ENCODE data around the gene KCNH1. TPM values are rescaled to one million over a fixed set of nuclear protein-coding genes. Genes with fewer than 3 reads are reported as not detected.
"Not testable (repeated sequence)": the region's sequence is repeated elsewhere in the genome, so short reads cannot be mapped to it uniquely, and the experiment has no call there.

Gene KCNH1
- total RNA-seq, 2 experiments from 2014 or later = not detected

GRCh38 chr1:210684466-210685294 is 449.3 kb downstream of the KCNH1 start:
- H3K36me3 Mint-ChIP-seq = no peaks in the 10 kb centered on the region
- intact Hi-C loops (cut with micrococcal nuclease) = loop anchor here (10.0 kb wide), 1 partner anchor 280 kb away; no protein-coding TSS in a partner anchor
- peak; percentile 14 for DNase-seq
- H3K27me3 Mint-ChIP-seq = no peaks in the 10 kb centered on the region
- no peaks in the 10 kb centered on the region for H3K4me1 Mint-ChIP-seq (ENCODE audit: low read depth)
- no peak overlapping the region for H3K27ac Mint-ChIP-seq
- CTCF ChIA-PET = interaction anchor here (0.8 kb wide), 1 partner anchor 450 kb away, joined by 3 read pairs; no protein-coding TSS in a partner anchor
- H3K4me3 Mint-ChIP-seq = no peak overlapping the region
- no peaks in the 10 kb centered on the region for H3K9me3 Mint-ChIP-seq
- POLR2A ChIA-PET = no interaction called here

GRCh38 chr1:210683403-210684047 is 450.4 kb downstream of the KCNH1 start:
- intact Hi-C loops (cut with micrococcal nuclease) = loop anchor here (10.0 kb wide), 1 partner anchor 279 kb away; no protein-coding TSS in a partner anchor
- CTCF ChIA-PET = no interaction called here
- POLR2A ChIA-PET = no interaction called here

GRCh38 chr1:210681158-210681557 is 452.8 kb downstream of the KCNH1 start:
- no peaks in the 10 kb centered on the region for H3K9me3 Mint-ChIP-seq
- H3K27ac Mint-ChIP-seq = no peak overlapping the region
- ChIA-PET CTCF (no interaction called here), POLR2A (no interaction called here)
- H3K4me3 Mint-ChIP-seq = no peak overlapping the region
- no peaks in the 10 kb centered on the region for H3K4me1 Mint-ChIP-seq (ENCODE audit: low read depth)
- intact Hi-C loops (cut with micrococcal nuclease) = loop anchor here (10.0 kb wide), 1 partner anchor 276 kb away; no protein-coding TSS in a partner anchor
- no peaks in the 10 kb centered on the region for H3K27me3 Mint-ChIP-seq
- H3K36me3 Mint-ChIP-seq = no peaks in the 10 kb centered on the region
- DNase-seq = no peak

More at GRCh38 chr1:210683403-210684047, 450.4 kb downstream of the KCNH1 start:
- Mint-ChIP-seq H3K27ac (no peak overlapping the region), H3K4me3 (no peak overlapping the region), H3K36me3 (no peaks in the 10 kb centered on the region), H3K27me3 (no peaks in the 10 kb centered on the region), H3K4me1 (ENCODE audit: low read depth) (no peaks in the 10 kb centered on the region), H3K9me3 (no peaks in the 10 kb centered on the region)
- DNase-seq = no peak

DNA sequence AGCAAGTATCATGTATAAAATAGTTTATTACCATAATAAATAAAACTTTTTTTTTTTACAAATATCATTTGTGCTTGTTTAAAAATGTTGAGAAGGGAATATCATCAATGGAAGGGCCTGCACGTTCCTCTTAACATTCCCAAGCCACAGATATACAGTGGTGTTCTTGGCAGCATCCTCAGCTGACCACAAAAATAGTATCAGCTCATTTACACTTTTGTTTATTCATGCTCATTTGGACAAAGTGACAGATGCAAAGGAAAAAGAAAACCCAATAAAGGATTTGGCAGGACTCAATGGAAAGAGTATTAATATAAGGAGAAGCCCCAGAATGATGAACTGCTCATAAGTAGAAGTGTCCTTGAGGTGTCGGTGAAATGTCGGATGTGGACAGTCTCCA is 455.6 kb downstream of the KCNH1 start:
- CTCF ChIA-PET = interaction anchor here (0.9 kb wide), 1 partner anchor 11 kb away, joined by 4 read pairs; no protein-coding TSS in a partner anchor
- no peaks in the 10 kb centered on the region for H3K36me3 Mint-ChIP-seq
- POLR2A ChIA-PET = no interaction called here
- H3K9me3 Mint-ChIP-seq = no peaks in the 10 kb centered on the region
- intact Hi-C loops (cut with micrococcal nuclease) = no loop called here
- no peak overlapping the region for H3K4me3 Mint-ChIP-seq
- no peak for DNase-seq
- H3K27me3 Mint-ChIP-seq = no peaks in the 10 kb centered on the region
- no peak overlapping the region for H3K27ac Mint-ChIP-seq
- H3K4me1 Mint-ChIP-seq (ENCODE audit: low read depth) = no peaks in the 10 kb centered on the region

DNA sequence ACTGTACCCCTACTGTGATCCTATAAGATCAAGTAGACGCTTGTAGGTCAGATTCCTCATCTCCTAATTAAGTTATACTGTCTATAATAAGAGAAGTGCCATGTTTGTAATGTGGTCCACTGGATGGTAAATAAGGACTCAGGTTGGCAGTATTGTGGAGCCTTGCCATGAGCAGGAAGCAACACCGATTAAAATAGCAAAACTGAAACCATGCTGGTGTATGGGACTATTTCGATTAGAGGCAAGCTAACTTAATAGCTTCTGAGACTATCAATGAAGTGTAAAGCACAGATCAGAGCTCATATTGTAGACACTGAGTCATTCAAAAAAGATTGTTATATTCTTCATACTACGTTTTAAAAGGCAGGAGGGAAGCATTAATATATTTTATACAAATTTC is 456.4 kb downstream of the KCNH1 start:
- H3K4me1 Mint-ChIP-seq (ENCODE audit: low read depth) = no peaks in the 10 kb centered on the region
- no peaks in the 10 kb centered on the region for H3K9me3 Mint-ChIP-seq
- no peaks in the 10 kb centered on the region for H3K36me3 Mint-ChIP-seq
- no peak overlapping the region for H3K4me3 Mint-ChIP-seq
- H3K27me3 Mint-ChIP-seq = no peaks in the 10 kb centered on the region
- ChIA-PET CTCF (interaction anchor here (0.9 kb wide), 1 partner anchor 12 kb away, joined by 4 read pairs; no protein-coding TSS in a partner anchor), POLR2A (no interaction called here)
- DNase-seq = no peak
- intact Hi-C loops (cut with micrococcal nuclease) = no loop called here
- H3K27ac Mint-ChIP-seq = no peak overlapping the region

DNA sequence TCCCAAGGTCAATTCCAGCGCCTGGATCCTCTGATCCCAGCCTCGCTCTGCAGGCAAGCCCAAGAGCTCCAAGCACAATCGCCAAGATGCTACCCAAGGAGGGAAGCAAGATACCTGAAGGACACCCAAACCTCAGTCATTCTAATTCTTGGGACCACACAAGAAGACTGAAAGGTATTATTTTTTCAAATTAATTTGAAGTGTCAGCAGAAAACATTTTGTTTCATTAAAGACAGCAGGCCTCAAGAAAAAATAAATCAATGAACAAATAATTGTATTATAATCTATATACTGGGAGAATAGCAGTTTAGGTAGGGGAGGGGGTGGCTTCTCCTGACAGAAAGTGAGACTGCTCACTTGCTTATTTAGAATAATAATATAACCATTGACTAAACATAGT is 457.4 kb downstream of the KCNH1 start:
- POLR2A ChIA-PET = no interaction called here
- DNase-seq = no peak
- Mint-ChIP-seq H3K9me3 (no peaks in the 10 kb centered on the region), H3K27me3 (no peaks in the 10 kb centered on the region), H3K4me1 (ENCODE audit: low read depth) (no peaks in the 10 kb centered on the region), H3K36me3 (no peaks in the 10 kb centered on the region), H3K27ac (no peak overlapping the region), H3K4me3 (no peak overlapping the region)
- CTCF ChIA-PET = no interaction called here
- intact Hi-C loops (cut with micrococcal nuclease) = no loop called here

- no peaks in the 10 kb centered on the region for H3K9me3 Mint-ChIP-seq
- ChIA-PET POLR2A (interaction anchor here (0.7 kb wide), 1 partner anchor 46 kb away, joined by 3 read pairs; no protein-coding TSS in a partner anchor), CTCF (no interaction called here)
- no peak for DNase-seq
- H3K36me3 Mint-ChIP-seq = no peaks in the 10 kb centered on the region
- intact Hi-C loops (cut with micrococcal nuclease) = no loop called here
- H3K27me3 Mint-ChIP-seq = no peaks in the 10 kb centered on the region
- no peak overlapping the region for H3K4me3 Mint-ChIP-seq
- no peak overlapping the region for H3K27ac Mint-ChIP-seq
- H3K4me1 Mint-ChIP-seq (ENCODE audit: low read depth) = no peaks in the 10 kb centered on the region
Measured at GRCh38 chr1:210674151-210674550, 459.8 kb downstream of the KCNH1 start.

- intact Hi-C loops (cut with micrococcal nuclease) = no loop called here
- Mint-ChIP-seq H3K27ac (no peak overlapping the region), H3K4me1 (ENCODE audit: low read depth) (no peaks in the 10 kb centered on the region), H3K9me3 (peaks cover 3% of the 10 kb centered on the region), H3K4me3 (no peak overlapping the region), H3K27me3 (no peaks in the 10 kb centered on the region), H3K36me3 (no peaks in the 10 kb centered on the region)
- ChIA-PET POLR2A (no interaction called here), CTCF (no interaction called here)
- DNase-seq = no peak
Measured at GRCh38 chr1:210669951-210670350, 464.0 kb downstream of the KCNH1 start.

GRCh38 chr1:210663730-210664573 is 470.0 kb downstream of the KCNH1 start:
- Mint-ChIP-seq H3K4me3 (no peak overlapping the region), H3K27ac (no peak overlapping the region), H3K27me3 (no peaks in the 10 kb centered on the region), H3K4me1 (ENCODE audit: low read depth) (peaks cover 3% of the 10 kb centered on the region), H3K9me3 (peaks cover 5% of the 10 kb centered on the region), H3K36me3 (no peaks in the 10 kb centered on the region)
- intact Hi-C loops (cut with micrococcal nuclease) = no loop called here
- POLR2A ChIA-PET = no interaction called here
- CTCF ChIA-PET = no interaction called here
- no peak for DNase-seq

- H3K4me1 Mint-ChIP-seq (ENCODE audit: low read depth) = peaks cover 3% of the 10 kb centered on the region
- H3K9me3 Mint-ChIP-seq = peaks cover 2% of the 10 kb centered on the region
- intact Hi-C loops (cut with micrococcal nuclease) = no loop called here
- no peak overlapping the region for H3K27ac Mint-ChIP-seq
- no peaks in the 10 kb centered on the region for H3K27me3 Mint-ChIP-seq
- CTCF ChIA-PET = no interaction called here
- DNase-seq = no peak
- H3K36me3 Mint-ChIP-seq = no peaks in the 10 kb centered on the region
- POLR2A ChIA-PET = no interaction called here
- H3K4me3 Mint-ChIP-seq = no peak overlapping the region
Measured at GRCh38 chr1:210662291-210663050, 471.5 kb downstream of the KCNH1 start.

GRCh38 chr1:210661520-210661919 is 472.4 kb downstream of the KCNH1 start:
- H3K27ac Mint-ChIP-seq; H3K4me1 Mint-ChIP-seq (ENCODE audit: low read depth); H3K4me3 Mint-ChIP-seq; CTCF ChIA-PET; H3K36me3 Mint-ChIP-seq; POLR2A ChIA-PET; DNase-seq; H3K9me3 Mint-ChIP-seq; intact Hi-C loops (cut with micrococcal nuclease); H3K27me3 Mint-ChIP-seq: not testable (repeated sequence)
